ENCODE results near the gene LAGE3.

DNA sequence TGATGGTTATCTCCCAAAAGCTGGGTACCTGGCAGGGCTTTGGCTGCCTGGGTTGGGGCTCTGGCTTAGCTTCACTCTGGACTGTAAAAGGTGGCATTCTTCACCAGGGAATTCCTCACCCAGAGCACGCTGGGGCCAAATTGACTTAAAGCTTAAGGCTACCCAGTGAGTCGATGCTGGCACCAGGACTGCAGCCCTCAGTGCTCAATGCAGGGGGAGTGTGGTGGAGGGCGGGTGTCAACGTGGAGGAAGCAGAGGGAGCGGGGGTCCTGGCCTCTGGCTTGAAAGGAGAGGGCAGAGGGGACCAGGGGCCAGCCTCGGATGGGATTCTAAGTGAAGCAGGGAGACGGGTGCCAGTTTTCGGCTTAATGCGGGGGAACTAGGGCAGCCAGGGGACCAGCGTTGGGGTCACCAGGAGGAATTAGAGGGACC is 35.6 kb downstream of the LAGE3 start:
- TF ChIP-seq CTCF (IDR thresholded peaks at IDR 0.05) (no peak), SIN3A (IDR thresholded peaks at IDR 0.05; ENCODE audit: borderline replicate concordance, insufficient read depth, low read depth, low read length) (no peak), POLR2AphosphoS5 (IDR thresholded peaks at IDR 0.05; ENCODE audit: low read depth, low read length) (peak; percentile 66), REST (IDR thresholded peaks at IDR 0.05; ENCODE audit: insufficient read depth in 1 of 2, low read depth in 2 of 2, low read length in 1 of 2) (no peak), TCF7L2 (IDR thresholded peaks at IDR 0.05; ENCODE audit: low read depth, low read length) (no peak)
